Breast epithelium (tissue), 3 donors: ENCODE results near the gene SAYSD1.

Experiments used
- POLR2A ChIP-seq: fragments of 450-650 bp; IDR thresholded peaks from one replicate; pipeline ENCODE4 v1.6.1; 2016; ENCODE audit warnings: antibody characterized with exemption, mild to moderate bottlenecking, moderate library complexity
- POLR2AphosphoS5 ChIP-seq, 3 donors: sonication (generic); formaldehyde crosslinking; IDR thresholded peaks; one replicate each; pipeline ENCODE4 v1.6.1; 2017; ENCODE audit warnings: antibody characterized with exemption in 3 of 3

GRCh38 chr6:39156801-39157200 is 41.8 kb upstream of the SAYSD1 start:
- no peak for TF ChIP-seq POLR2A
- no peak for TF ChIP-seq POLR2AphosphoS5 (IDR thresholded peaks at IDR 0.05)
